KBM-7 (cell line): ENCODE results near the gene MEI1.

Source experiments
- DNase-seq: peaks from one replicate; pipeline ENCODE4 v3.0.0-alpha.2; 2015
- in situ Hi-C: fragments of 300-500 bp; cut with MboI; formaldehyde crosslinking; loops from 2 replicates; pipeline ENCODE4 v1.14.3; 2020; ENCODE audit warnings: low sequenced_read_pairs, low pct_unique_long_range_greater_than_20kb, mixed read lengths

MEI1 gene

GRCh38 chr22:41775338-41775737 lies 76.0 kb downstream of the MEI1 start:
- no peak for DNase-seq
- in situ Hi-C loops: no loop called here

DNA sequence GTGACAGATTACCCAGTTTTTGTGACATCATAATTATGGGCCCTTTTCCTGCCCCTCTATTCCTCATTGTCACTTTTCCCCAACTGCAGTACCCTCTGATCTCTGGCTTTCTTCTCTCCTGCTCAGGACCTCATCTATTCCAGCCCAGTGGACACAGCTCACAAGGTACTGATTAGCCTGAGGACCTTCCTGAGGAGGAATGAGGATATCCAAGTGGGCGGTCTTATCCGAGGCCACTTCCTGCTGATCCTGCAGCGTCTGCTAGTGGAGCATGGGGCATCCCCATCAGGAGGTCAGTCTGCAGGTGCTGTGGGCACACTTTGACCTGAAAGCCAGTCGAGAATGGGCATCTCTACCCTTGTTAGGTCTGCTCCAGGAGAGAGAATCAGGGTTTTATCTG lies 76.7 kb downstream of the MEI1 start:
- in situ Hi-C loops: no loop called here
- DNase-seq: no peak

DNA sequence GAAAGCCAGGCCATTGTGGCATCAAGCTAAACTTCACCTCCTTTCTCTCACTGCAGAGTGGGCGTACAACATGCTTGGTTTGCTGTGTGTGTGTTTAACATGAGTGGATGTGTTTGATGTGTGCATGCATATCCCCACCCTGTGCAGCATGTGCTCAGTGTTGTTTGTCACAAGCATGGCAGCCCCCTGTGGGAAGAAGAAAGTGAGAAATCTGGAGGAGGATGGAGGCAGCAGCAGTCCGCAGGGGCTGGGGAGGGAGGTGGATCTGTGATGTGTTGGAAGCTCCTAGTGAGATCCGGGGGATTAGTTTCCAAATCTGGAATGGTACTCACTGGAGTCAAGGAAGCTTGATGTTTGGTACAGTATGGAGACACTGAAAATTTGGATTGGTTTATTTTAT lies 77.1 kb downstream of the MEI1 start:
- in situ Hi-C loops: no loop called here
- no peak for DNase-seq

DNA sequence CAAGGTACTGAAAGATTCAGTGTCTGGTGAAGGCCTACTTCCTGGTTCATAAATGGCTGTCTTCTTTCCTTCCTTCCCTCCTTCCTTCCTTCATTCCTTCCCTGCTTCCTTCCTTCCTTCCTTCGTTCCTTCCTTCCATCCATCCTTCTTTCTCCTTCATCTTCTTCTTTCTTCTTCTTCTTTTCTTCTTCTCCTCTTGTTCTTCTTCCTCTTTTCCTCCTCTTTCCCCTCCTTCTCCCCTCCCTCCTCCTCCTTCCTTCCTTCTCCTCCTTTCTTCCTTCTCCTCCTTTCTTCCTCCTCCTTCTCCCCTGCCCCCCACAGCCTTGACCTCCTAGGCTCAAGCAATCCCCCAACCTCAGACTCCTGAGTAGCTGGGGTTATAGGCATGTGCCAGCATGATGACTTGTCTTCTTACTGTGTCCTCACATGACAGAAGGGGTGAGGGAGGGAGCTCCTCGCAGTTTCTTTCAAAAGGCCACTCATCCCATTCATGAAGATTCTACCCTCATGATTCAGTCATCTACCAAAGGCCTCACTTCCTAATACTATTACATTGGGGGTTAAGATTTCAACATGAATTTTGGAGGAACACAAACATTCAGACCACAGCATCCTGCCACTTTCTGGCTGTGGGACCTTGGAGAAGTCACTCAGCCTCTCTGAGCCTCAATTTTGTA lies 78.6 kb downstream of the MEI1 start:
- in situ Hi-C loops: no loop called here
- DNase-seq: no peak

DNA sequence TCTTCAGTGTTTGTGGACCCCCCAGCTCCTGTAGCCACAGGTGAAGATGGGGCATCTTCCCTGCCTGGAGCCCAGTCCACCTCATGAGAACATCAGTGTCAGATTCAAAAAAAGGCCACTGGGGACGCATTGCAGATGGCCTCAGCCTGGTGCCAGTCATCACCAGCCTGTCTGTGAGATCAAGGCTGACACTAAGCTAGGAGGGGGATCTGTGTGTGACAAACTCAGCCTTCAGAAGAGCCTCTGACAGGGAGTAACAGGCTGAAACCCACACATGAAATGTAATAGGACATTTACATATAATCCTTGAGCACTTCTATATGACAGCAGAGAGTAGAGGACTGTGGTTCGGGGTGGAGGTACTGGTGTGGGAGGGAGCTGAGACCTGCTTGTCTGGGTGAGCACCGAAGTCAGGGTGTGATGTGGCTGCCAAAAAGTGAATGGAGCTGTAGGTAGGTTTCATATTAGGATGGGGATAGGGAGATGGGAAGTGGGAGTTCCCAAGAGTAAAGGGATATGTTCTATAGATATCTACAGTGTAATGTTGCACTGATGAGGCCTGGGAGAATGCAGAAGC lies 80.7 kb downstream of the MEI1 start:
- no peak for DNase-seq
- in situ Hi-C loops: no loop called here

GRCh38 chr22:41780746-41781505 lies 81.6 kb downstream of the MEI1 start:
- in situ Hi-C loops: no loop called here
- peak; percentile 82 for DNase-seq

GRCh38 chr22:41781507-41781906 lies 82.2 kb downstream of the MEI1 start:
- no peak for DNase-seq
- in situ Hi-C loops: no loop called here

DNA sequence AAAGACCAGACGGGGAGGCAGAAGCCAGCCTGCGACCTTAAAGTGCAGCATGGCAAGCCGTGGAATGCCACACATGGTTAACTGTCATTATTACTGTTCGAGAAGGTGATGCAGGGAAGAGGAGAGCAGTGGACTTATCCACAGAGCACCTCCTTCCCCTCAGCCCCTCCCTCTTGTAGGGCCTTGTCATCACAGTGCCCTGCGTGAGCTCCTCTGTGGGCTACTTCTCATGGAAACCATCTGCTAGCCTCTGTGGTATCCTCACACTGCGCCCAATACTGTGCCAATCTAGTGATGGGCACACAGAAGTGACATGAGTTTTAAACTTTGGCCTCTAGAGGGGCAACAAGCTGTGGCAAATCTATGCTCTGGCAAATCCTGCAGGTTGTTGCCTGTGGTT lies 83.0 kb downstream of the MEI1 start:
- in situ Hi-C loops: no loop called here
- DNase-seq: no peak

DNA sequence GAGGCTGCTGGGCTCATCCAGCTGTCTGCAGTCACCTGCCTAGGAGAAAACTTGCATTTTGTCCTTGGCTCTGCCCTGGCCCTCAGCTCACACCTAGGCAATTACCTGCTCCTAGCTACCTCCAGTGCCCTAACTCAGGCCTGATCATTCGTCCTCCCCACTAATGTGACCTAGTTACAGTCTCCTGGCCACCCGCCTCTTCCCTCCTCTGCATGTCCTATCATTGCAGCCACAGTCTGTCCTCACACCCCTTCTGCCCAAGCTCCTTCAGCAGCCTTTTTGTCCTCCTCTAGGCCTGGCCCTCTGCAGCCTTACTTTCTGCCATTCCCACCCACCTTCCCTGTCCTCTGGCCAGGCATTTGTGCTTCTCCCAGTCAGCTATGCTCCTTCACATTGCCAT lies 83.4 kb downstream of the MEI1 start:
- DNase-seq: no peak
- in situ Hi-C loops: no loop called here

DNA sequence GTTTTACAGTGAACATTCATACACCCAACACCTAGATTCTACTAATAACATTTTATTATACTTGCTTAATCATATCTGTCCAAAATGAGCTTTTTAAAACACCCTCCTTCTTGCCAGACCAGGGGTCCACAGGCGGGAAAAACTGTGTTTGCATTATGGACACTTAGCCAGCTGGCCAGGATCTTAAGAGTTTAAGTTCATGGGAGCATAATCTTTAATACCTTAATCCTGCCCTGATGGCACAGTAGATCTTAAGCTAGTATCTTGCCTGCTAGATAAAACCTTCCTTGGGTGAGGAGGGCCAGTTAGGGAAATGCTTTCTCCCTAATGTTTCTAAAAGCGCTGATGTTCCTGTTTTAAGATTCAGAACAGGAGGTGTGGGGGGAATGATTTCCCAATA lies 88.0 kb downstream of the MEI1 start:
- no peak for DNase-seq
- in situ Hi-C loops: no loop called here

DNA sequence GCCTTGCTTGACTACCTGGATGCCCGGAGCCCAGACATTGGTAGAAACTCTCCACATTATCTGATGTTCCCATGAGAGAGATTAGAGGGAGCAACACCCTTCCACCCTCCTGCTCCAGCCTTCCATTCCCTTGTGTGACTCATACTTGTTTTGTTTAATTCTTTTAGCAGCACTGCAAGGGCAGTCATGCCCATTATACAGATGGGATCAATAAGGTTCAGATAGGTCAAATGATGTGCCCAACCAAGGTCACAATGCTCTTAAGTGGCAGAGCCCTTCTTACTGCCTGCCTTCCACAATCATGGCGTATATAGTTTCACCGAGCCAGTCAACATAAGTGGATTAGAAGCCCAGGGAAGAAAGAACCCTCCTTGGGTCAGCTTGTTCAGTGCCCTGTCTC lies 94.6 kb downstream of the MEI1 start:
- in situ Hi-C loops: no loop called here
- DNase-seq: no peak

DNA sequence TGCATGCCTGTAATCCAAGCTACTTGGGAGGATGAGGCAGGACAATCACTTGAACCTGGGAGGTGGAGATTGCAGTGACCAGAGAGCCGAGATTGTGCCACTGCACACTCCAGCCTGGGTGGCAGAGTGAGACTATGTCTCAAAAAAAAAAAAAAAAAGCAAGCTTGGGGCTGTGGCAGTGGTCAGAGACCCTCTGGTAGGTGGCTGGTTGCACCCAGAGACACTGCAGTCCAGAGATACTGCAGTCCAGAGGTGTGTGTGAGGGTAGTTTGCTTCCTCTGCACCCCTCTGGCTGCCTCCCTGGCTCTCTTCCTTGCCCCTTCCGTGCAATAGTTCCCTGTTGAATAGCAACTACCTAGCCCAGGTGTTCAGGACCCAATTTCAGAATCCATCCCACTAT lies 99.4 kb downstream of the MEI1 start:
- in situ Hi-C loops: no loop called here
- DNase-seq: no peak

- in situ Hi-C loops: no loop called here
- no peak for DNase-seq
These were observed 100.4 kb downstream of the MEI1 start for GRCh38 chr22:41799486-41800347.

GRCh38 chr22:41800348-41801146 lies 101.2 kb downstream of the MEI1 start, which contains the start of gene CCDC134:
TSS of gene CCDC134 (plus strand) at chr22:41800679. CDS start at chr22:41808891, 8,212 bp downstream.
- DNase-seq: peak; percentile 95
- in situ Hi-C loops: no loop called here

GRCh38 chr22:41801147-41801819 lies 102.0 kb downstream of the MEI1 start:
- in situ Hi-C loops: no loop called here
- no peak for DNase-seq

- no peak for DNase-seq
- in situ Hi-C loops: no loop called here
These were observed 102.6 kb downstream of the MEI1 start for GRCh38 chr22:41801886-41802285.

- DNase-seq: no peak
These were observed 106.3 kb downstream of the MEI1 start for GRCh38 chr22:41805639-41806038.

DNA sequence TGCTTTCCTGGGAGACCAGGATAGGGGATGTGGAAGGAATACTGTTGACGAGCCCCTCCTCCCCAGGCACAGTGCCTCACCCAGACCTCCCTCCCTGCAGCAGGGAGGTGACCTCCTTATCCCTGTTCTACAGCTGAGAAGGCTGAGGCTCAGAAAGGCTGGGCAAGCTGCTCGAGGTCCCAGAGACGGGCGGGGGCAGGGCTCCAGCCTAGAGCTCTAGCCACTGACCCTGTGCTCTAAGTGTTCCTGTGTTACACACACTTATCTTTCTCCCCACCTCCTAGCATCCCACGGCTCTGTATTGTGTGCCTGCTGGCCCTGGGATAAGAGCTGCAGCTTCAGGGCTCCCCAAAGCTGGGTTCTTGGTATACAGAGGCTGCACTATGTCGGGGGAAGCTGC lies 109.1 kb downstream of the MEI1 start:
- in situ Hi-C loops: no loop called here
- DNase-seq: no peak

More at GRCh38 chr22:41805639-41806038, 106.3 kb downstream of the MEI1 start:
- in situ Hi-C loops: no loop called here
